GM12801 (cell line): ENCODE results near the gene NUDCD2.

Source experiments
- TF ChIP-seq, protein P1 (sequence below): IDR thresholded peaks from one replicate; pipeline ENCODE4 v1.5.1; 2011; ENCODE audit warnings: control low read depth; ENCODE audit not compliant: insufficient read length; ENCODE audit errors: extremely low read depth

NUDCD2 gene

DNA sequence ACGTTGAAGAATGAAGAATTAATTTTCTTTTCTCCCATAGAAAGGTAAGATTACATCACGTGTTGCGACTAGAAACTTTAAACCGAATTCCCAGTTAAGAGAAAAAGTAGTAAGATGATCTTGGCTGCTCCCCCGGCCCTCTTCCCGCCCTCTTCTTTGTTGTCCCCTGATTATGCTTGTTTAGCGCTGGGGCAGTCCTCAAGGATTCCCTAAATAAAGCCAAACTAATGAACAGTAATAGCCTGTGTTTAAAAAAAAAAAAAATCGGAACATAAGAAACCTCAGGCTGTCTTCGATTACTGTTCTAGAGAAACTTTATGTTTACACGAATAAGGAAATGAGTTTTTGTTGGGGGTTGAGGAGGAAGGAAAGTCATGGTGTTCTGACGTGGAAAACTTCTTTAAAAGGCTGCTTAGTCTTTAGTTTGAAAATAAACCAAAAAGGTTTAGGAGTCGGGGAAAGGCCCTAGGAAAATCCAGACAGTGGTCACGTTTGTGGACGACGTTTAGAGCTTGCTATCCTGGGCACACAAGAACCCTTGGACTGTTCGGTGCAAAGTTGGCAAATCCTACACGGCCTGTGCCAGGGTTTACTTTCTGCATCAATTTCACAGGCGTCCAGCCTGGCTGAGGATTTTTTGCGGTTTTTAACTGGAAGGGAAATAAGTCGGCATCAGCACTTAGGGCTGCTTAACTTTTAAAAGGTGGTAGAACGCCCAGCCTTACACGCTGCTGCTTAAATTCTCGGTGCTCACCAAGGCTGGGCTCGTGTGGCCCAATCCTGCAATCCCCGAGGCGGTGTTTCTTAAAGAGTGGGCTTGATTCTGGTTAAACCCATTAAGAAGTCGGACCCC lies 44.4 kb upstream of the NUDCD2 start:
- TF ChIP-seq, protein P1, sequence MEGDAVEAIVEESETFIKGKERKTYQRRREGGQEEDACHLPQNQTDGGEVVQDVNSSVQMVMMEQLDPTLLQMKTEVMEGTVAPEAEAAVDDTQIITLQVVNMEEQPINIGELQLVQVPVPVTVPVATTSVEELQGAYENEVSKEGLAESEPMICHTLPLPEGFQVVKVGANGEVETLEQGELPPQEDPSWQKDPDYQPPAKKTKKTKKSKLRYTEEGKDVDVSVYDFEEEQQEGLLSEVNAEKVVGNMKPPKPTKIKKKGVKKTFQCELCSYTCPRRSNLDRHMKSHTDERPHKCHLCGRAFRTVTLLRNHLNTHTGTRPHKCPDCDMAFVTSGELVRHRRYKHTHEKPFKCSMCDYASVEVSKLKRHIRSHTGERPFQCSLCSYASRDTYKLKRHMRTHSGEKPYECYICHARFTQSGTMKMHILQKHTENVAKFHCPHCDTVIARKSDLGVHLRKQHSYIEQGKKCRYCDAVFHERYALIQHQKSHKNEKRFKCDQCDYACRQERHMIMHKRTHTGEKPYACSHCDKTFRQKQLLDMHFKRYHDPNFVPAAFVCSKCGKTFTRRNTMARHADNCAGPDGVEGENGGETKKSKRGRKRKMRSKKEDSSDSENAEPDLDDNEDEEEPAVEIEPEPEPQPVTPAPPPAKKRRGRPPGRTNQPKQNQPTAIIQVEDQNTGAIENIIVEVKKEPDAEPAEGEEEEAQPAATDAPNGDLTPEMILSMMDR = no peak

DNA sequence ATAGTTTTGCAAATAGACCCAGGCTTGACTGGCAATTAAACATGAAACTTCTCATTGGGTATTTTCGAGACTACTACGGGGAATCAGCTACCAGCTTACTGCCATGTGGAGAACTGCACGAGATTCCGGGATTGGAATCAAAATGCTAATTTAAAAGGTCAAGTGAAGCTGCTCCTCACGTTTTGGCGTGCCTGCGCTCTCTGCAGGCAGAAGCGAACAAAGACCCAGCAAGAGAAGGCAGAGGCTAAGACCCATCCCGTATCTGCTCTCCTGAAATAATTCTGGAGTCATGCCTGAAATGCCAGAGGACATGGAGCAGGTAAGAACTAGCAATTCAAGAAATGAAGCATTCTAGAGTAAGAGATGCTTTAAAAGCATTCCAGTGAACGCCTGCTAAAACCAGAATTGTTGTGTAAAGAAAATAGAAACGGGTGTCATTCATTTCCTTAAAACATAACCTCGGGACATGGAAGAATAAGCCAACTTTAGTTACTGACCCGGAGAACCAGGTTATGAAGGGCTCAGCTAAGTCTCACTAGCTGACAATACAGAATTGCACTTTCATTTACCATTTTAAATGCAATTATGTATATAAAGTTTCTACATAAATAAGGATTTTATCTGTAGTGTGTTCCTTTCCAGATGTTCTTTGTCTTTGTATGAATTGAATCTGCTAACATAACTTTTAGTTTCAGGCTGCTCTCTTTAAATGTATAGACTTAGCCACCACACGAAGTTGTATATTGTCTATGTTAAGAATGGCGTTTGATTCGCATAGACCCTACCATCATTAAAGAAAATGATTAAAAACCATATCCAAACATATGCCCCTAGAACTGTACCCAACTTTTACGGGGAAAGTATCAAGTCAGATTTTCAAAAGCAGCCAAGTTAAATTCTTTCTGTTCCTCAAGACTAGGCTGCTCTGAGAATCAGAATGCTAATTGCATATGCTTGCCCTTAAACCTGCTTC lies 43.5 kb upstream of the NUDCD2 start:
- TF ChIP-seq, protein P1 = no peak

DNA sequence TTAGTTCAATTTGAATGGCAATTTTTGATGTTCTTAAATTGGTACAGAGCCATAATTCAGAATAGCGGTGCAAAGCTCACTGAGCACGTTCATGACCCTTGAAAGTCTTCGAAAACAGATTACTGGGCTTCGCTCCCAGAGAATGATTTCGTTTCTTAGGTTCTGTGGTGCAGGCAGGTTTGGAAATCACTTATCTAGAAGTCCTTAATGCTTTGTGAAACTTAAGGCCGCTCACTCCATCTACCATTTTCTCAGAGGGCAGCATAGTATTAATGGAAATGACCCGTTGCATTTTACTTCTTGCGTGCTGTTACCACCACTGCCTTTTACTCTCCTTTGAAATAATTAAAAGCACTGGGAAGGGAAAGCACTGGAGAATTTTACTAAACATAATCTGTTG lies 42.6 kb upstream of the NUDCD2 start:
- TF ChIP-seq, protein P1 = no peak

DNA sequence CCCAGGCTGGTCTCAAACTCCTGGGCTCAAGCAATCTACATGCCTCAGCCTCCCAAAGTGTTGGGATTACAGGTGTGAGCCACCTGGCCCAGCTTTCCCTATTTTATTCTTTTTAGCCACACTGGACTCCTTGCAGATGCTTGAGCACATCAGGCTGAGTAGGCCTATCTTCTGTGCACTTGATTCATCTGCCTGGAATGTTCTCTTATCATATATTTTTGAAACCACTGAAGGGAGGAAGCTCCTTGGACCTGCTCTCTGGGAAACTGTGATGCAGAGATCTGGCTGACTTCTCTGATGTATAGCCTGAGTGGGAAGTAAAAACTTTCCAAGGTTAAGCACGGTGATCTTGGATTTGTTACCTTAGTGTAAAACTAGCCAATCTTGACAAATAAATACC lies 39.0 kb upstream of the NUDCD2 start:
- TF ChIP-seq, protein P1 = no peak

DNA sequence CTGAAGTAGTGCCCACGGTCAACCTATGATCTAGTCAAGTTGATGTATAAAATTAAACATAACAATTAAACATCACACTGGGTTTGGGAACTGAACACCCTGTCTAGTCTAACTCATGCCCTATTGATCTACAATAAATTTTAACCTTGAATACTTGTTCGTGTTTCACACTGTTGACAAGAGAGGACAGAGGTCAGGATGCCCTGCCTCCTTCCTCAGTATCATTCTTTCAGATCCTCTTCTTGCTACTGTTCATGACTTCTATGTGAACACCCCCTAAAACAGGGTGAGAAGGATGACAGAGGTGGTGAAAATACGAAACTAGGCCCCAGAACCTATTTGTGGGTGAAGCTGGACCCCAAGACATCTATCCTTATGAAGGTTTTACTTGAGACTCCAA lies 37.4 kb upstream of the NUDCD2 start:
- TF ChIP-seq, protein P1 = no peak

DNA sequence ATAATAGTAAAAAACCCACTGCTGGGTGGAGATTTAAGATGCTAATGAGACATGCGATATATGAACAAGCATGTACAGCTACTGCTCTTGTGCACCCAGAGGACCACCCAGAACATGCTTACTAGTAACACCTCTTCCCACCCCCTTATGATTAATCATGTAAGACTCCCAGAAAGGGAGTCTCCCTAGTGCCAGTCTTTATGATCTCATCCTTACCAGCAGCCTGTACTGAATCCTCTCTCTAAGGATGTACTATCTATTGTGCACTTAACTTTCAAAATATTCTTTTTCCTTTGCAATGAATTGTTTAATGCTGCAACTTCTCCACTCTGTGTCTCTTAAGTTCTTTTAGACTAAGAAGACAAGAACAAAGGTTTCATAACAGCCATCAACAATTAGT lies 36.4 kb upstream of the NUDCD2 start:
- TF ChIP-seq, protein P1 = no peak

DNA sequence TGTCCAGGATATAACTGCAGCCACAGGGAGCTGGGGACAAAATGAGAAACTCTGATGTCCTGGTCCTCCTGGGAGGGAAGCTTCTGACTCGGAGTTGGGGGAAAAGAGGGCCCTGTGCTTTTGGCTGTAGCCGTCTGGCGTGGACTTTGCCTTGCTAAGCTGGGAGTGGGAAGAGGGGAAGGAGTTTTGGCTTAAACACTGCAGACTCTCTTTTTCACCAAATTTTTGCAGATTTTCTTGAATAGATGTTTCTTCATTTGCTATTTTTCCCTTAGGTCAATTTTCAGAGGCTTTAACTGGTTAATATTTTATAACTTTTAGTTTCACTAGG lies 29.8 kb upstream of the NUDCD2 start:
- TF ChIP-seq, protein P1 = no peak
